ENCODE measurements around the gene USP24. TPM values are rescaled to one million over a fixed set of nuclear protein-coding genes. Genes with fewer than 3 reads are reported as not detected.

The USP24 gene
- total and polyA plus RNA-seq, 2 donors (not counting 1 experiment from before 2014, with no cell fraction given) = 18.9 to 152 TPM

DNA sequence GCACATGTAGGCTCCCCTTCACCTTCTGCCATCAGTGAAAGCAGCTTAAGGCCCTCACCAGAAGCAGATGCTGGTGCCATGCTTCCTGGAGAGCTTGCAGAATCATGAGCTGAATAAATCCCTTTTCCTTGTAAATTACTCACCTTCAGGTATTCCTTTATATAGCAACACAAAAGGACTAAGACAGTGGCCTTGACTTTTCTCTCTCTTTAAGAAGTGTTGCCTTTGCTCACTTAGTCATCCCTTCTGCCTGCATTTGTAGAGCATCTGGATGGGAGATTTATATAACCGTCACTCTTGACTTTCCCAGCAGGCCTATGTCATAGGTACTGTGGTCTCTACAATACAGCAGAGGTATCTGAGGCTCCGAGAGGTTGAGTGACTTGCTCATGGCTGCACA is 172.2 kb downstream of the USP24 start:
- 100% methylated on average over 2 of the region's 2 CpGs for WGBS (ENCODE audit: insufficient coverage)
- Histone ChIP-seq H3K9ac (ENCODE audit: low read length) (no peak overlapping the region), H3K27ac (ENCODE audit: low read length in 2 of 2) (no peak overlapping the region), H2AFZ (ENCODE audit: insufficient read depth, low read depth, low read length, poor library complexity, severe bottlenecking) (no peak overlapping the region), H3K27me3 (replicated peaks in 1 of 4; ENCODE audit: control extremely low read depth in 1 of 4, control insufficient read depth in 3 of 4, insufficient read depth in 4 of 4, low read length in 3 of 4) (peaks cover 0 to 20% (median 4%) of the 10 kb centered on the region in 4 experiments), H3K4me2 (replicated peaks; ENCODE audit: low read depth, low read length, poor library complexity, severe bottlenecking) (no peak overlapping the region), H3K4me3 (ENCODE audit: control extremely low read depth in 1 of 5, extremely low read depth in 1 of 5, insufficient read depth in 1 of 5, low read depth in 2 of 5, low read length in 4 of 5) (no peak overlapping the region), H4K20me1 (ENCODE audit: control insufficient read depth, insufficient read depth, low read length, poor library complexity, severe bottlenecking) (no peaks in the 10 kb centered on the region), H3K4me1 (ENCODE audit: control insufficient read depth in 2 of 2, insufficient read depth in 2 of 2, low read length in 2 of 2) (no peaks in the 10 kb centered on the region), H3K79me2 (ENCODE audit: control insufficient read depth, insufficient read depth, low read length) (no peaks in the 10 kb centered on the region), H3K9me3 (ENCODE audit: control extremely low read depth in 1 of 3, control insufficient read depth in 2 of 3, insufficient read depth in 1 of 3, low read length in 2 of 3) (no peaks in the 10 kb centered on the region), H3K36me3 (replicated peaks in 1 of 2; ENCODE audit: control extremely low read depth in 1 of 2, control insufficient read depth in 1 of 2, extremely low read depth in 1 of 2, insufficient read depth in 2 of 2, low read length in 1 of 2) (no peaks in the 10 kb centered on the region)
- POLR2A ChIA-PET = no interaction called here
- ATAC-seq (ENCODE audit: low read depth) = no peak
- Mint-ChIP-seq H3K4me1 (no peaks in the 10 kb centered on the region), H3K27ac (no peak overlapping the region), H3K4me3 (no peak overlapping the region), H3K27me3 (peaks cover 44% of the 10 kb centered on the region), H3K9me3 (ENCODE audit: insufficient read depth) (no peaks in the 10 kb centered on the region)
- no peak for DNase-seq
- CTCF ChIA-PET = no interaction called here
- intact Hi-C loops (cut with micrococcal nuclease) = no loop called here
- TF ChIP-seq EZH2 (IDR thresholded peaks at IDR 0.05; ENCODE audit: borderline replicate concordance, insufficient read depth, low read depth, low read length, poor library complexity, severe bottlenecking) = no peak
- TF ChIP-seq, protein P1, sequence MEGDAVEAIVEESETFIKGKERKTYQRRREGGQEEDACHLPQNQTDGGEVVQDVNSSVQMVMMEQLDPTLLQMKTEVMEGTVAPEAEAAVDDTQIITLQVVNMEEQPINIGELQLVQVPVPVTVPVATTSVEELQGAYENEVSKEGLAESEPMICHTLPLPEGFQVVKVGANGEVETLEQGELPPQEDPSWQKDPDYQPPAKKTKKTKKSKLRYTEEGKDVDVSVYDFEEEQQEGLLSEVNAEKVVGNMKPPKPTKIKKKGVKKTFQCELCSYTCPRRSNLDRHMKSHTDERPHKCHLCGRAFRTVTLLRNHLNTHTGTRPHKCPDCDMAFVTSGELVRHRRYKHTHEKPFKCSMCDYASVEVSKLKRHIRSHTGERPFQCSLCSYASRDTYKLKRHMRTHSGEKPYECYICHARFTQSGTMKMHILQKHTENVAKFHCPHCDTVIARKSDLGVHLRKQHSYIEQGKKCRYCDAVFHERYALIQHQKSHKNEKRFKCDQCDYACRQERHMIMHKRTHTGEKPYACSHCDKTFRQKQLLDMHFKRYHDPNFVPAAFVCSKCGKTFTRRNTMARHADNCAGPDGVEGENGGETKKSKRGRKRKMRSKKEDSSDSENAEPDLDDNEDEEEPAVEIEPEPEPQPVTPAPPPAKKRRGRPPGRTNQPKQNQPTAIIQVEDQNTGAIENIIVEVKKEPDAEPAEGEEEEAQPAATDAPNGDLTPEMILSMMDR (IDR thresholded peaks at IDR 0.05) = no peak

DNA sequence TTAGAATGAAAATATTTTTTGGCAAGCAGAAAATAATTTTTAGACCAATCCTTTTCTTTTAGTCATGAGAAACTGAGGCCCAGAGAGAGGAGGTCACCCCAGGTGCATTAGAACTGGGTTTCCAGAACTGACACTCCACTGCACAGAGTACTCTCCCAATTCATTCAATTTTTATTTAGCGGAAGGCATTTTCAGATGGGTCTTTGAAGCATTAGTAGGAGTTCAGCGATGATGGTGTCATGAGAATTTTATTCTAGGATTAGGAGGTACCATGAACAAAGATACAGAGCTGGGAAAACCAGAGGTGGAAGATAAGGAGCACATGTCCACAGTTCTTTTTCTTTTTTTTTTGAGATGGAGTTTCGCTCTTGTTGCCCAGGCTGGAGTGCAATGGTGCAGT is 173.6 kb downstream of the USP24 start:
- DNase-seq = no peak
- Histone ChIP-seq H3K79me2 (ENCODE audit: control insufficient read depth, insufficient read depth, low read length) (no peaks in the 10 kb centered on the region), H3K9me3 (ENCODE audit: control extremely low read depth in 1 of 3, control insufficient read depth in 2 of 3, insufficient read depth in 1 of 3, low read length in 2 of 3) (no peaks in the 10 kb centered on the region), H3K27ac (ENCODE audit: low read length in 2 of 2) (no peak overlapping the region), H3K27me3 (replicated peaks in 1 of 4; ENCODE audit: control extremely low read depth in 1 of 4, control insufficient read depth in 3 of 4, insufficient read depth in 4 of 4, low read length in 3 of 4) (peaks cover 0 to 28% (median 8%) of the 10 kb centered on the region in 4 experiments), H3K4me2 (replicated peaks; ENCODE audit: low read depth, low read length, poor library complexity, severe bottlenecking) (no peak overlapping the region), H3K36me3 (replicated peaks in 1 of 2; ENCODE audit: control extremely low read depth in 1 of 2, control insufficient read depth in 1 of 2, extremely low read depth in 1 of 2, insufficient read depth in 2 of 2, low read length in 1 of 2) (no peaks in the 10 kb centered on the region), H3K4me1 (ENCODE audit: control insufficient read depth in 2 of 2, insufficient read depth in 2 of 2, low read length in 2 of 2) (no peaks in the 10 kb centered on the region), H3K4me3 (ENCODE audit: control extremely low read depth in 1 of 5, extremely low read depth in 1 of 5, insufficient read depth in 1 of 5, low read depth in 2 of 5, low read length in 4 of 5) (no peak overlapping the region), H4K20me1 (ENCODE audit: control insufficient read depth, insufficient read depth, low read length, poor library complexity, severe bottlenecking) (no peaks in the 10 kb centered on the region), H2AFZ (ENCODE audit: insufficient read depth, low read depth, low read length, poor library complexity, severe bottlenecking) (no peak overlapping the region), H3K9ac (ENCODE audit: low read length) (no peak overlapping the region)
- Mint-ChIP-seq H3K9me3 (ENCODE audit: insufficient read depth) (no peaks in the 10 kb centered on the region), H3K4me3 (no peak overlapping the region), H3K4me1 (no peaks in the 10 kb centered on the region), H3K27ac (no peak overlapping the region), H3K27me3 (peaks cover 44% of the 10 kb centered on the region)
- ChIA-PET CTCF (no interaction called here), POLR2A (no interaction called here)
- TF ChIP-seq, protein P1 (IDR thresholded peaks at IDR 0.05) = no peak
- no peak for TF ChIP-seq EZH2 (IDR thresholded peaks at IDR 0.05; ENCODE audit: borderline replicate concordance, insufficient read depth, low read depth, low read length, poor library complexity, severe bottlenecking)
- 79% methylated on average over 2 of the region's 3 CpGs for WGBS (ENCODE audit: insufficient coverage)
- intact Hi-C loops (cut with micrococcal nuclease) = no loop called here
- no peak for ATAC-seq (ENCODE audit: low read depth)

Data from B cell (primary cell).